HL-60/S4 treated with retinoic acid at 250 ng/mL for 4 days and 3 days (cell line): ENCODE results near the gene PAX2.

Experiments
- in situ Hi-C: fragments of 300-500 bp; cut with MboI; formaldehyde crosslinking; loops from 2 replicates; pipeline ENCODE4 v1.7.0; 2022; ENCODE audit warnings: low sequenced_read_pairs

Gene PAX2

GRCh38 chr10:100749309-100750217 is 4.2 kb downstream of the PAX2 start:
- in situ Hi-C loops: loop anchor here (25.0 kb wide), 1 partner anchor 187 kb away; no protein-coding TSS in a partner anchor

GRCh38 chr10:100750291-100751210 is 5.2 kb downstream of the PAX2 start:
- in situ Hi-C loops: no loop called here

- in situ Hi-C loops: no loop called here
These were observed 6.0 kb downstream of the PAX2 start for GRCh38 chr10:100751211-100751933.

GRCh38 chr10:100755821-100756220 is 10.4 kb downstream of the PAX2 start:
- in situ Hi-C loops: no loop called here

- in situ Hi-C loops: no loop called here
These were observed 13.9 kb downstream of the PAX2 start for GRCh38 chr10:100759331-100759730.

GRCh38 chr10:100760726-100761125 is 15.3 kb downstream of the PAX2 start:
- in situ Hi-C loops: no loop called here

- in situ Hi-C loops: no loop called here
These were observed 15.8 kb downstream of the PAX2 start for GRCh38 chr10:100761191-100761590.

- in situ Hi-C loops: no loop called here
These were observed 17.8 kb downstream of the PAX2 start for GRCh38 chr10:100763043-100763747.

- in situ Hi-C loops: no loop called here
These were observed 21.5 kb downstream of the PAX2 start for GRCh38 chr10:100766693-100767421.

GRCh38 chr10:100767422-100767775 is 22.0 kb downstream of the PAX2 start:
- in situ Hi-C loops: no loop called here

- in situ Hi-C loops: no loop called here
These were observed 24.1 kb downstream of the PAX2 start for GRCh38 chr10:100769481-100769880.

- in situ Hi-C loops: no loop called here
These were observed 28.3 kb downstream of the PAX2 start for GRCh38 chr10:100773646-100774045.

GRCh38 chr10:100774223-100774622 is 28.8 kb downstream of the PAX2 start:
- in situ Hi-C loops: no loop called here

GRCh38 chr10:100774876-100775275 is 29.5 kb downstream of the PAX2 start:
- in situ Hi-C loops: no loop called here

GRCh38 chr10:100775386-100775785 is 30.0 kb downstream of the PAX2 start:
- in situ Hi-C loops: no loop called here

GRCh38 chr10:100775871-100776270 is 30.5 kb downstream of the PAX2 start:
- in situ Hi-C loops: no loop called here

- in situ Hi-C loops: no loop called here
These were observed 31.3 kb downstream of the PAX2 start for GRCh38 chr10:100776671-100777070.

GRCh38 chr10:100779329-100779728 is 33.9 kb downstream of the PAX2 start:
- in situ Hi-C loops: no loop called here

- in situ Hi-C loops: no loop called here
These were observed 34.9 kb downstream of the PAX2 start for GRCh38 chr10:100780324-100780723.
